Astrocyte (in vitro differentiated cells and primary cell): Measurements from ENCODE around the gene PRDX1.
"Not testable (repeated sequence)": the region's sequence is repeated elsewhere in the genome, so short reads cannot be mapped to it uniquely, and the experiment has no call there.

ENCODE experiments used
- EZH2 ChIP-seq: IDR thresholded peaks from 2 replicates; pipeline ENCODE4 v1.6.1; 2012; ENCODE audit warnings: mild to moderate bottlenecking, low read length, inconsistent platforms; ENCODE audit not compliant: insufficient read depth
- TF ChIP-seq, protein P1 (sequence below): IDR thresholded peaks from 2 replicates; pipeline ENCODE4 v1.5.1; 2011; ENCODE audit warnings: low read depth, mild to moderate bottlenecking, inconsistent platforms, low read length, moderate library complexity; ENCODE audit not compliant: insufficient read depth

DNA sequence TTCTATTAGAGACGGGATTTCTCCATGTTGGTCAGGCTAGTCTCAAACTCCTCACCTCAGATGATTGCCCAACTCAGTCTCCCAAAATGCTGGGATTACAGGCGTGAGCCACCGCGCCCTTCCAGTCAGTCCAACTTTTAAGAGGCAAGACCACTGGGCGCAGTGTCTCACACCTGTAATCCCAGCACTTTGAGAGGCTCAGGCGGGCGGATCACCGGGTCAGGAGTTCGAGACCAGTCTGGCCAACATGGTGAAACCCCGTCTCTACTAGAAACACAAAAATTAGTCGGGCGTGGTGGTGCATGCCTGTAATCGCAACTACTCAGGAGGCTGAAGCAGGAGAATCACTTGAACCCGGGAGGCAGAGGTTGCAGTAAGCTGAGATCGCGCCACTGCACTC, 1.9 kb downstream of the PRDX1 start:
- TF ChIP-seq, protein P1, sequence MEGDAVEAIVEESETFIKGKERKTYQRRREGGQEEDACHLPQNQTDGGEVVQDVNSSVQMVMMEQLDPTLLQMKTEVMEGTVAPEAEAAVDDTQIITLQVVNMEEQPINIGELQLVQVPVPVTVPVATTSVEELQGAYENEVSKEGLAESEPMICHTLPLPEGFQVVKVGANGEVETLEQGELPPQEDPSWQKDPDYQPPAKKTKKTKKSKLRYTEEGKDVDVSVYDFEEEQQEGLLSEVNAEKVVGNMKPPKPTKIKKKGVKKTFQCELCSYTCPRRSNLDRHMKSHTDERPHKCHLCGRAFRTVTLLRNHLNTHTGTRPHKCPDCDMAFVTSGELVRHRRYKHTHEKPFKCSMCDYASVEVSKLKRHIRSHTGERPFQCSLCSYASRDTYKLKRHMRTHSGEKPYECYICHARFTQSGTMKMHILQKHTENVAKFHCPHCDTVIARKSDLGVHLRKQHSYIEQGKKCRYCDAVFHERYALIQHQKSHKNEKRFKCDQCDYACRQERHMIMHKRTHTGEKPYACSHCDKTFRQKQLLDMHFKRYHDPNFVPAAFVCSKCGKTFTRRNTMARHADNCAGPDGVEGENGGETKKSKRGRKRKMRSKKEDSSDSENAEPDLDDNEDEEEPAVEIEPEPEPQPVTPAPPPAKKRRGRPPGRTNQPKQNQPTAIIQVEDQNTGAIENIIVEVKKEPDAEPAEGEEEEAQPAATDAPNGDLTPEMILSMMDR, result not testable (repeated sequence)
- TF ChIP-seq EZH2, result not testable (repeated sequence)
